ENCODE measurements around the gene LRCH3.

GRCh38 chr3:197896421-197896820 lies 105.4 kb downstream of the LRCH3 start:
- TF ChIP-seq, protein P1, sequence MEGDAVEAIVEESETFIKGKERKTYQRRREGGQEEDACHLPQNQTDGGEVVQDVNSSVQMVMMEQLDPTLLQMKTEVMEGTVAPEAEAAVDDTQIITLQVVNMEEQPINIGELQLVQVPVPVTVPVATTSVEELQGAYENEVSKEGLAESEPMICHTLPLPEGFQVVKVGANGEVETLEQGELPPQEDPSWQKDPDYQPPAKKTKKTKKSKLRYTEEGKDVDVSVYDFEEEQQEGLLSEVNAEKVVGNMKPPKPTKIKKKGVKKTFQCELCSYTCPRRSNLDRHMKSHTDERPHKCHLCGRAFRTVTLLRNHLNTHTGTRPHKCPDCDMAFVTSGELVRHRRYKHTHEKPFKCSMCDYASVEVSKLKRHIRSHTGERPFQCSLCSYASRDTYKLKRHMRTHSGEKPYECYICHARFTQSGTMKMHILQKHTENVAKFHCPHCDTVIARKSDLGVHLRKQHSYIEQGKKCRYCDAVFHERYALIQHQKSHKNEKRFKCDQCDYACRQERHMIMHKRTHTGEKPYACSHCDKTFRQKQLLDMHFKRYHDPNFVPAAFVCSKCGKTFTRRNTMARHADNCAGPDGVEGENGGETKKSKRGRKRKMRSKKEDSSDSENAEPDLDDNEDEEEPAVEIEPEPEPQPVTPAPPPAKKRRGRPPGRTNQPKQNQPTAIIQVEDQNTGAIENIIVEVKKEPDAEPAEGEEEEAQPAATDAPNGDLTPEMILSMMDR (IDR thresholded peaks at IDR 0.05) = no peak
- no peak for TF ChIP-seq POLR2A (IDR thresholded peaks at IDR 0.05)
- TF ChIP-seq EP300 (IDR thresholded peaks at IDR 0.05) = no peak

Measured in tibial nerve (tissue), 4 donors.